Esophagus squamous epithelium (tissue), 4 donors: ENCODE results near the gene NEK4.

Experiments used
- CTCF ChIP-seq, 6 experiments: fragments of 450-650 bp in 4 of 6; fragments of 200-600 bp in 2 of 6; sonication (generic) in 2 of 6; IDR thresholded peaks; one replicate each; pipeline ENCODE4 v1.5.1; 2016 to 2019; ENCODE audit warnings: antibody characterized with exemption in 6 of 6, mild to moderate bottlenecking in 4 of 6, moderate library complexity in 4 of 6
- POLR2A ChIP-seq, 4 donors: fragments of 450-650 bp; IDR thresholded peaks; one replicate each; pipeline ENCODE4 v1.6.1; 2017; ENCODE audit warnings: antibody characterized with exemption in 4 of 4, mild to moderate bottlenecking in 4 of 4, moderate library complexity in 3 of 4

- TF ChIP-seq CTCF (IDR thresholded peaks at IDR 0.05) (no peak), POLR2A (IDR thresholded peaks at IDR 0.05) (no peak)
Measured at GRCh38 chr3:52809149-52809548, 38.4 kb upstream of the NEK4 start.
